HG03565 (cell line): ENCODE measurements around the gene SEMA6B.

Experiments
- ATAC-seq: cut with Tn5 transposase; IDR thresholded peaks from one replicate; pipeline ENCODE4 v1.9.1; 2021; ENCODE audit warnings: mild to moderate bottlenecking, moderate library complexity; ENCODE audit not compliant: unreplicated experiment

The SEMA6B gene

DNA sequence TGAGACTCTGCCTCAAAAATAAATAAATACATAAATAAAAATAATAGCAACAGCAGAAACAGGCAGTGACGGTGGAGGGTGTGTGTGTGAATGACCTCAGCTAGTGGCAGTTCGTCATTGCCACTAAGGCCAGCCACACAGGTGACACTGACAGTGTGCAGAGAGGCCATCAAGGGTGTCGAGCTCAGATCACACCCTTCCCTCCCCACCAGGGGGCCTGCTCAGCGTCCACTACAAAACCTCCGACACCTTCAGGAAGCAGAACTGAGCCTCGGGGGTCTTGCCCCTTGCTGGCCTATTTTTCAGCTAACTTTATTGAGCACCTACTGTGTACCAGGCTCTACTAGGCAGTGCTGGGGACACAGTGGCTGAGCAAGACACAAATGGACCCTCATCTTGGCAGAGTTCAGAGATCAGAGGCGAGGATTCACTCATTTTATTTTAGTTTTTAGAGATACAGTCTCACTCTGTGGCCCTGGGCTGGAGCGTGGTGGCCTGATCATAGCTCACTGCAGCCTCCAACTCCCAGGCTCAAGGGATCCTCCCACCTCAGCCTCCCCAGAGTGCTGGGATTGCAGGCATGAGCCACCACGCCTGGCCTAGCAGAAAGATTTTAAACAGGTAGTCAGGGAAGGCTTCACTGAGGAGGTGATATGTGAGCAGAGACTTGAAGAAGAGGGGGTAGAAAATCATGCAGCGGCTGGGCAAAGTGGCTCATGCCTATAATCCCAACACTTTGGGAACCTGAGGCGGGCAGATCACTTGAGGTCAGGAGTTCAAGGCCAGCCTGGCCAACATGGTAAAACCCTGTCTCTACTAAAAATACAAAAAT, 30.3 kb upstream of the SEMA6B start:
- ATAC-seq: no peak

DNA sequence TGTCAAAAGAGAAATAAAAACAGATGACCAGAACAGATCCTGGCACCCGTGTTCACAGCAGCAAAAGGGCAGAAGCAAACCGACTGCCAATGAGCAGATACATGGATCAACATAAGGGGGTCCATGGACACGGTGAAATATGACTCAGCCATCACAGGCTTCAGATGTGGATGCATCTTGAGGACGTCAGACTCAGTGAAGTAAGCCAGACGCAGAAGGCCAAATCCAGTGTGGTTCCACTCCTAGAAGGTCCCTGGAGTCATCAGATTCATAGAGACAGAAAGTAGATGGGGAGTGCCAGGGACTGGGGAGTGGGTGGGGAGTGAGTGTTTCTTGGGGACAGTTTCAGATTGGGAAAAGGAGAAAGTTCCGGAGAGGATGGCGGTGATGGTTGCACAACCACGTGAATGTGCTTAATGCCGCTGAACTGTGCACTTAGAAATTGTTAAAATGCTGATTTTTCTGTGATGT, 28.8 kb upstream of the SEMA6B start:
- ATAC-seq: no peak

DNA sequence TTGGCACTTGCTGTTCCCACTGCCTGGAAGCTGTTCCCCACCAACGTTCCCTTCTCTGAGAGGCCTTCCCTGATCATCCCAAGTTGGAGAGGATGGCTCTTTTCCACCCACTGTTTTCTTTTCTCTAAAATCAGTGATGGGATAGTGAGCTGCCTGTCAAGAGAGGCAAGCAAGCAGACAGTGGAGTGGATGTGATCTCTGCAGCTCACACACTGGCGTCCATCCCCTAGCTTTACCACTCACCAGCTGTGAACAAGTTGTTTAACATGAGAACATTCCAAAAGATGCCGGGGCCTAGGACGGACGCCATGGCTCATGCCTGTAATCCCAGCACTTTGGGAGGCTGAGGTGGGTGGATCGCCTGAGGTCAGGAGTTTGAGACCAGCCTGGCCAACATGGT, 28.0 kb upstream of the SEMA6B start:
- no peak for ATAC-seq

DNA sequence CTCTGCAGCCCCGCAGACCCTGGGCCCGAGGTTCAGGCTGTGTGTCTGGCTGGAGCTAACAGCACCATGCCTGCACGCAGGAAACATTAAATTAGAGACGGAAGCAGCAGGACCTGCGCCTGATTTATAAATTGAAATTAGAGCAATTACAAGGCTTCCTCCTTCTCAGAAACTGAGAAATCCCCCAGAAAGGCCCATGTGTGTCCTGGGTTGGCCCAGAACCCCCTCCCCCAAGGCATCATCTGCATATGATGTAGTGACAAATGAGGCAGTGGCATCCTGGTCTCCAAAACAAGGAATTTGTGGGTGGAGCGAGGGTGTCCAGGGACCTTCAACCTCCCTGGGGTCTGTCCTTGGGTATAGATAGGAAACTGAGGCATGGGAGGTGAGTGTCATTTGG, 27.2 kb upstream of the SEMA6B start:
- ATAC-seq: no peak

DNA sequence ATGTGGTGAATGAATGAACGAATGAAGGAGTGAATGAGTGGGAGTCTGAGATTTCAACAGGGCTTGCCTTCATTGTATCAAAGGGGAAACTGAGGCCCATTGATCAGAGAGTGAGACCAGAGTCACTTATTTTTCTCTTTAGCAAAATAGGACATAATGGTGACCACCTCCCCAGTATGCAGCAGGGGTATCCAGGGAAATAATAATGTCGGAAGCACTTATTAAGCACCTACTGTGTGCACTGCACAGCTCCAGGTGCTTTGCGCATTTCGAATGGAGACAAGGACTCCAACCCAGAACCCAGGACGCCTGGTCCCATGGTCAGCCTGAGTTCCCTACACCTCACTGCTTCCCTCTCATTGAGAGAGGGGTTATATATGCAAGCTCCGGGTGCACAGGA, 26.8 kb upstream of the SEMA6B start:
- ATAC-seq: no peak

DNA sequence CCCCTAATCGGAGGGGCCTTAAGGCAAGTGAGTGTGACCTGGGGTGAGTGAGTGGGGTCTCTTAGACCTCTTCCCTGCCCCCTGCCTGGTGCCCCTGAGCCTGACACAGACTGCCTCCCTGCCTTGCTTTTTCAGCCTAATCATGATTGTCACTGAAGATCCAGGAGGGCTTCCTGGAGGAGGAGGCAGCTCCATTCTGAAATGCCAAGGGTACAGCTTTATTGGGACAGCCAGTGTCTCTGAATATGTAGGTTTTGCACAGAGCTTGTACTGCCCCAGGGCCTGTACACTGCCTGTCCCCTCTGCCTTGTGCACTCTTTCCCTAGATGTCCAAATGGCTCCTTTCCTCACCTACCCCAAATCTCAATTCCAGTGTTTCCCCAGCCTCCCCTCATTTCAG, 26.1 kb upstream of the SEMA6B start:
- ATAC-seq: no peak

DNA sequence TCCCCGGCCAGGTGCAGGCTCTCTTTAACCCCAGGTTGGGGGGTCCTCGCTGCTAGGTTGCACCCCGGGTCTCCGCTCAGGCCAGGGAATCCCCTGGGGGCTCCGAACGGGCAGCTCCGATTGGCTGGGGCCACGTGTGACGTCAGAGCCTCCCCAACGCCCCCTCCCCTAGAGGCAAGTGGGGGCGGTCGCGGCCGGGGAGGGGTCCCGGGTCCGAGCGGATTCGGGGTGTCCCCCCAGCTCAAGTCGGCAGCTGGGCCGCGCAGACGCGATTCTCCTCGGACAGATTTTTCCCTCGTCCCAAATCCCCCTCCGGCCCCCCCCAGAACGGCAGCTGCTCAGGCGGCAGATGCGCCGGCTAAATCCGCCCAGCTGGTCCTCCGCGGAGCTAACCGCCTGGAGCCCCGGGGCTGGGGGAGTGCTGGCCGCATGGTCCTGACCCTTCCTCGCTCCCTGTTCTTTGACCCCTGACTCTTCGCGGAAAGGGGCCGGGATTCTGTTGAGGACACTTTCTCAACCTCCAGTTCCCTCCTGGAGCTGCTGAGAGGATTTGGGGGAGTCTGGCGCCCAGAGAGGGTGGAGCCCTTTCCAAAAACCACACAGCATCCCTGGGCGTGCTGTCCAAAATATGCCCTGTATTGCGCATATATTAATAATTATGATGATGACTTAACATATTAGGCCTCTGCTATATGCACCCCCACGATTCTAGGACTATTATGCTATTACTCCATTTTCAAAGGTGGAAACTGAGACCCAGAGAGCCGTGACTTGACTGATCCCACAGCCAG, 25.4 kb upstream of the SEMA6B start:
- ATAC-seq: no peak

DNA sequence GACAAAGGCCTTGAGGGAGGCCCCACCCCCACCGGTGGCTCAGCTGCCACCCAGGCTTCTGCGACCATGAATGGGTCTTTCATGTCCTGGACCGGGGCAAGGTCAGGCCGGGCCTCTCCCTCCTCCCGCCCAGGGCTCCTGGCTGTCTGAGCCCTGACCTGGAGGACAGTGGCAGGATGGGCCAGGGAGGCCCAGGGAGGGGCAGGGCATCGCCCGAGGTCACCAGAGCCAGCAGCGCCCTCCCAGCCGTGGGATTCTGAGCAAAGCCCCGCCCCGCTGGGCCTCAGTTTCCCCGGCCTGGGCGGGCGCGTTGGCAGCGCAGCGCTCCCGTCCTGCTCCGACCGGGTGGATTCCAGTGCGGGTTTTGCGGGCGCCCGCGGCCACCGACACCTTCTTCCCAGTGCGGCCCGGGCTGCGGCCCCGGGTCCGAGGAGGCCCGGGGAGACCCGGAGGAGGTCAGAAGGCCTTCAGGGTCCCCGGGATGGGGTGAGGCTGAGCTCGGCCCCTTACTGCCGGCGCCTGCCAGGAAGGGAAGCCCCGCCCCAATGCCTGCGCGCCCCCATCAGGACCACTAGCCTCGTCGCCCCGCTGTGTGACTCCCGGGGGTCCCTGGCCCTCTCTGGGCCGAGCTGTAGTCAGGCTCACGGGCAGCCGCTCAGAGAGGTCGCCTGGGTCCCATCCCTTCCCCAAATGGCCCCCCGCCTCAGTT, 24.6 kb upstream of the SEMA6B start:
- no peak for ATAC-seq

DNA sequence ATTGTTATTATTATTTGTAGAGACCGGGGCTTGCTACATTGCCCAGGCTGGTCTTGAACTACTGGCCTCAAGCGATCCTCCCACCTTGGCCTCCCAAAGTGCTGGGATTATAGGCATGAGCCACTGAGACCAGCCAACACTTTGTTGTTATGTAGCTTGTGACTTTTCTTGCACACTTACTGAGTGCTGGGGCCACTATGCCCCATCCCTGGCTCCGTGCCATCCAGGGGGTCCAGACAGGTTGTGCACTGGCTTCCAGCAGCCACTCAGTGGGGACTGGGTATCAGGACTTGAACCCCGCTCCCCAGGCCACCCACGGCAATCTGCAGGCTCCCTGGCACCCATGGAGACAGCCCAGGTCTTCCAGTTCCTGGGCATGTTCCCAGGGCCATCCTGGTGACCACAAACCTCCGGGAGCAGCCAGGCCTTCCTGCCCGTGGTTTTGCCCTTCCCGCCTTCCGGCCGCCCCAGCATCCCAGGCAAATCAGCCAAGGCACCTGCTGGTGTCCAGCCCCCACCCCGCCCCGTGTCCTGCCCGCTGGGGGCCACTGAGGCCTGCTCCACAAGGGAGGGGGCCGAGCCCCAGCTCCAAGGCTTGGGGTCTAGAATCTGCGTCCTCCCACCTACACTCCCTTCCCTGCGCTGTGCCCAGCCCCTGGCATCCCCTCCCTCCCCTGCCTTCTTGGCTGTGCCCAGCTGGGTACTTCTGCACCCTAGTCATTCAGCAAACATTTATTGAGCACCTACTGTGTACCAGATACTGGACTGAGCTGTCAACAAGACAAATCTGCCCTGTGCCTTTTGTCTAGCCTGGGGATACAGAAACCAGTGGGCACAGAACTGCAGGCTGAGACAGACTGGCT, 23.7 kb upstream of the SEMA6B start:
- no peak for ATAC-seq

DNA sequence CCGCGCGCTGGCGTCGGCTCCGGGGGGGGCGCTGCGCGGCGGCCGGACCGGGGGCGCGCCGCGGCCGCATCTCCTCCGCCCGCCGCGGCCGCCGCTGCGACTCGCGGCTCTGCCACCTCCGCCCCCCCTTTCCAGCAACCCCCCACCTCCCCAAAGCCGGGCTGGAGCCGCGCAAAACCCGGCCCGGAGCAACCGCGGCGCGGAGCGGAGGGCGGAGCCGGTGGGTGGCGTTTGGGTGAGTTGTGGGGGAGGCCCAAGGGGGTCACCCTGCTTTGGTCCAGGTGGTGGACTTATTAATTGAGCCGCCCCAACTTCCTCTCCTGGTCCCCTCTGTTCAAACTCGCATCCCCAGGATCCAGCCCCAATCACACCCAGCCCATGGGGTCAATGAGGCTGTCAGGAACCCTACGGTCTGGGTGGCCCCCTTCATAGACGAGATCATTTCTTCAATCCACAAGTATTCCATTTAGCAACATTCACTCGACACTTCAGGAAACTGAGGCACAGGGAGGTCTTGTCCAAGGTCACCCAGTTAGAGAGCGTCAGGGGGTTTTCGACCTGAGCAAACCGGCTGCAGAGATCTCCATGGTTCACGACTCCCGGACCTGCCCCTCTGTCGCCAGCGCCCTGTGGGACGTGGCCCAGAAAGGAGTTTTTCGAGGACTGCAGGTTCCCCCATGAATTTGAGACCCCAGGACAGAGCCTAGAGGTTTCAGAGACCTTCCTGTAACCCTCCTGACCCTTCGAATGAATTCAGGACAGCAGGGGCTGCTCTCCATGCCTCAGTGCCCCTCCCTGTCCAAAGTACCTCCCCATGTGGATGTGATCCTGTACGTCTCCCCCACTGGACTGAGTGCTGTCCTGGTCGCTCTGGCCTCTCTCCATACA, 22.4 kb upstream of the SEMA6B start:
- no peak for ATAC-seq

DNA sequence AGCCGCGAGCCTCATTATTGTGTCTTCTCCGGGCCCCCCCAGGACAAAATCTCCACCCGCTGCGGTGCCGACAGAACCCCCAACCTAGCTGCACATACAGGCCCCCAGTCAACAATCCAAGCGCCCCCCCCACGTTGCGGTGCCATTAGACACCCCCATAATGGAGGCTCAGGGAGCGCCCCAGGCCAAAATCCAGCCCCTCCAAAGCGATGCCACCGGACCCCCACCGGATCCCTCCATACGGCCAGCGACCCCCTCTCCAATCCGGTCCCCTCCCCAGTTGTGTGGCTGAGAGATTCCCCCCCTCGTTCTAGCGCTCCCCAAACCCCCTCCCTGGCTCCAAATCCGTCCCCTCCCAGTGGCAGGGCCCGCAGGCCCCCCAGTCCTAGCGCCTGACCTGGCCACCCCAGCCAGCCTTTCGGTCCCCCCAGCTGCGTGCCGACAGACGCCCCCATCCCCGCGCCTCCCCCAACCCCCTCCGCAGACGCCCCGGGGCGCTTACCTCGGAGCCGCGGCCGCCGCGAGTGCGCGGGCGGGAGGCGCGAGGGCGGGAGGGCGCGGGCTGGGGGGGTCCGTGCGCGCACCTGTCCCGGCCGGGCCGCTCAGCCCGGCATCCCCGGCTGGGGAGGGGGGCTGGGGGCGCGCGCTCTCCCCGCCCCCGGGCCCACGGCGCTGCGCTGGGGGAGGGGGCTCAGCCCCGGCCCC, 21.6 kb upstream of the SEMA6B start:
- ATAC-seq: no peak

DNA sequence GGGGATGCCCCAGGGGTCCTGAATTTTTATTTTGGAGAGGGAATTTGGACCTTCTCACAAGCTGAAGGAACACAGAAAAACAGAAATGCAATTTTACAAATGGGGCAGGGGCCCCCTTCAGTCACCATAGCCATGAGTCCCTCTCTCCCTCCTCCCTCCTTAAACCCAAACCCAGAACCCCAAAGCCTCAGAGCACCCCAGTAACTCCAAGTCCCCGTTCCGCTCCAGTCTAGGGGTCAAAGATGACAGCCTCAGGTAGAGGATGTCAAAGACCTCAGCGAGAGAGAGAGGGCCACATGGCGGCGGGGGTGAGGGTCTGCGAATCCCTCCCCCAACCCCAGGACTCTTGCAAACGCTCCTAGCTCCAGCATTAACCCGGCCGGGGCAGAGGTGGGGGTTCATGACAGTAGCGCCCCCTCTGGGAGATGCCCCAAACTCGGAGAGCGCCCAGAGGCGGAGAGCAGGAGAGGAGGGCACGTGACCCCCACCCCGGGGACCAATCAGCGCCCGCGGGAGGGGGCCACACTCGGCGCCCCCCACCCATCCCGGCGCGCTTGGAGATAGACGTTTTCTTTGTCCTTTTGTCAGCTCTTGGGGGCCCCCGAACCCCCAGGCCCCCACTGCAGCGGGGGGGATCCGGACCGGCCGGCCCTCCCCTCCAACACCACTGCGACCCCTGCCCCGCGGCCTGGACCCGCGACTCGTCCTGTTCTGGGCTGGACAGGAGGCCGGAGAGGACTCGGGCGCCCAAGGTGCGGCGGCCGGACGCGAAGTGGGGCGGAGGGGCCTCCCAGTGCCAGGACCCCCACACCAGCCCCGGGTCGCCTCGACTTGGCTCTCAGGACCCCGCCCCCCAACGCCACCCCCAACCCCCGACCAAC, 20.8 kb upstream of the SEMA6B start:
- no peak for ATAC-seq

DNA sequence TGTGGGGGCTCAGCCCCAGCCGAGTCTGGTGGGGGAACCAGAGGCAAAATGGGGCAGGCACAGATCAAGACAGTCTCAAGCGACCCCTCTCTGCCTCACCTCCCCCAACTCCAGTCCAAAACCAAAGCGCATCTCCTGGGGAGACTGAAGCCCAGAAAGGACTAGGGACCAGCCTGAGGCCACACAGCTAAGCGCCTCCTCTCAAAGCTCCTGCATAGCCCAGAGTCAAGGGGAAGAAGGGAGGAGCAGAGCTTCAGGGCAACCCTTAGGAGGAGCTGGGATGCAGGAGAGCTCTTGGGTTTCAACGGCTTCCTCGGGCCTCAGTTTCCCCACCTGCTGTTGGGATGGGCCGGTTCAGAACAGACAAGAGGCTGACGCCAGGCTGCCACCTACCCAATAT, 19.9 kb upstream of the SEMA6B start:
- ATAC-seq: no peak

DNA sequence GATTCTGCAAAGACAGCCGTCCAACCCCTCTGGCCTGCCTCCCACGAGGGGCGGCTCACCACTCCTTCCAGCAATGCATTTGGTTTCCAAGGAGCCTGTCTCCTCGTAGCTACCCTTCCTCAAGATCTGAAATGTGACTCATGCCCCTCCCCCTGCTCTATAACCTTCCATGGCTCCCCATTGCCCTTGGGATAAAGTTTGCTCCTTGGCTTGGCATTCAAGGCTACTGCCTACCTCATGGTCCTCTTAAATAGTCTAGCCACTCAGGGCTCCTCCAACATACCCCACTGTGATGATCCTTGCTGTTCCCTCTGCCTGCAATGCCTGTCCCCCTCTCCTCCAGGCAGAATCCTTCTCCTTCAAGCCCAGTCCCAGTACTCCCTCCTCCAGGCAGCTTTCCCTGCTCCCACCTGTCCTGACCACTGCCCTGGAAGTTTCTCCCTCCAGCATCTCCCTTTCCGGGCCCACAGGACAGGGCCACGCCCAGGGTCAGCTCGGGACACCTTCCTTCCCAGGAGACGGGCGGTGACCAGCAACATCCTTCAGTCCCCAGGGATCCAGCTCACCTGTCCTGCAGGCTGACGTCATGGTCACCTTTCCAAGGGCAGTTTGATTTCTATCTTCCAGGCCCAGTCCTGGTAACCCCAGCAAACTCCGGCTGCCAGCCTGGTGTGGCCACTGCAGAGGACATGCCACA, 19.2 kb upstream of the SEMA6B start:
- no peak for ATAC-seq

DNA sequence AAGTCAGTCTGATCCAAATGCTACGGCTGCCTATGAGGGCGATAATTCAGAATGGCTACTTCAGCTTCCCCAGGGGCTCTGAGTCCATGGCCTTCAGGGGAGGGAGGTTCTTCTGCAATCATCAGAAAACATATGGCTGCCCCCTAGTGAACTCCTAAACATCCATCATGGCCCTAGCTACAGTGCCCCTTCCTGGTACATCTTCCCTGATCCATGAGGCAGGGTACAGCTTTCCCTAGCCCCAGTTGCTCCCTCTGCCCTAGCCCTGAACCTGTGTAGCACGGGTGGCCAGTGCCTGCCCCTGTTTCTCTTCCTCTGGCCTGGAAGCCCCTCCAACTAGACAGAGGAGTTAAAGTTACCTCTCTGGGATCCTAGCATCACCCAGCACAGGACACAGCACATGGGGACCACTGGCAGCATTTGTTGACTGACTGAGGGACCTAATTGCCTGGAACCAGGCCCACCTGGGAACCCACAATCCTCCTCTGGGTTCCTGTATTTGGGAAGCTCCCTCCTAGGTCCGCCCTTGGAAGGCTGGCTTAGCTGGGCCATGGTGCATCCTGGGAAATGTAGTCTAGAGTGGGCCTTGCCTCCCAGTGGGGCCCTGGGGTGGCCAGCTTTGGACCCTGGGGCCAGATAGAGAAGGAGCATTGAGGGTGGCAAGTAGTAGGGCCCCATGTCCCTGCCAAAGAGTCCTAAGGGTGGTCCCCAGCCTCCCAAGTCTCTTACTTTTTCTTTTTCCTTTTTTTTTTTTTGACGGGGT, 17.7 kb upstream of the SEMA6B start:
- ATAC-seq: no peak

DNA sequence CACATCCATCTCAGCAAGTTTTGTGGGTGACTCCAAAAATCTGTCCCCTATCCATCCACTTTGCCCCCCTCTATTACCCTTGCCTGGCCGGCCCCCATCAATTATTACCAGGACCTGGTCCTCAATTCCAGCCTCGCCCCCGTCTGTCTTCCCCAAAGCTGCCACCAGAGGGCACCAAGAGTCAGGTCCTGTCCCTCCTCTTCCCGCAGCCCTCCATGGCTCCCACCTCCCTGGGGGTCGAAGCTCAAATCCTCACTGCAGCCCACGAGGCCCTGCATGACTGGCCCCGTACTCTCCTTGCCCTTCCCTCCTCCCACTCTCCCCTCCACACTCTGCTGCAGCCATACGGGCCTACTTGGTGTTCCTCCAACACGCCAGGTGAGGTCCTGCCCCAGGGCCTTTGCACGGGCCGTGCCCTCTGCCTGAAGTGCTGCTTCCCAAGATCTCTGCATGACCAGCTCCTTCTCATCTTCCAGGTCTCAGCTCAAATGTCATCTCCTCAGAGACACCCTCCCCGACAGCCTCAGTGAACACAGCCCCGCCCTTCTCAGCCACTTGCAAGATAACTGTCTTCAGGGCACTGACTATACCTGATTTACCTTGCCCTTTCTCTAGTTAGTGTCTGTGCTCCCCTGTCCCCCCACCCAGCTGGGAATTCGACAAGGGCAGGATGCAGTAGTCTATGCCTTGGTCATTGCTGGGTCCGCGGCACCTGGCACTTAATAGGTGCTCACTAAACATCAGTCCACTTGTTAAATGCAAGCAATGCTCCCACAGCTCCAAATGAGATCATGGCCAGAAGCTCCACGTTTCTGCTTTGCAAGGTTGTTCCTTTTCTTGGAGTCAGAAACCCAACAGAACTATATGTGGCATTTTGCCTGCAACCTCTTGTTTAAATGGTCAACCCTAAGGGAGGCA, 16.8 kb upstream of the SEMA6B start:
- ATAC-seq: no peak
